HG03064 (cell line): Measurements from ENCODE around the gene TTYH3.
"Not testable (repeated sequence)": the region's sequence is repeated elsewhere in the genome, so short reads cannot be mapped to it uniquely, and the experiment has no call there.

Experiments used
- ATAC-seq: cut with Tn5 transposase; IDR thresholded peaks from one replicate; pipeline ENCODE4 v1.9.1; 2021; ENCODE audit warnings: low read depth; ENCODE audit not compliant: unreplicated experiment

The TTYH3 gene

DNA sequence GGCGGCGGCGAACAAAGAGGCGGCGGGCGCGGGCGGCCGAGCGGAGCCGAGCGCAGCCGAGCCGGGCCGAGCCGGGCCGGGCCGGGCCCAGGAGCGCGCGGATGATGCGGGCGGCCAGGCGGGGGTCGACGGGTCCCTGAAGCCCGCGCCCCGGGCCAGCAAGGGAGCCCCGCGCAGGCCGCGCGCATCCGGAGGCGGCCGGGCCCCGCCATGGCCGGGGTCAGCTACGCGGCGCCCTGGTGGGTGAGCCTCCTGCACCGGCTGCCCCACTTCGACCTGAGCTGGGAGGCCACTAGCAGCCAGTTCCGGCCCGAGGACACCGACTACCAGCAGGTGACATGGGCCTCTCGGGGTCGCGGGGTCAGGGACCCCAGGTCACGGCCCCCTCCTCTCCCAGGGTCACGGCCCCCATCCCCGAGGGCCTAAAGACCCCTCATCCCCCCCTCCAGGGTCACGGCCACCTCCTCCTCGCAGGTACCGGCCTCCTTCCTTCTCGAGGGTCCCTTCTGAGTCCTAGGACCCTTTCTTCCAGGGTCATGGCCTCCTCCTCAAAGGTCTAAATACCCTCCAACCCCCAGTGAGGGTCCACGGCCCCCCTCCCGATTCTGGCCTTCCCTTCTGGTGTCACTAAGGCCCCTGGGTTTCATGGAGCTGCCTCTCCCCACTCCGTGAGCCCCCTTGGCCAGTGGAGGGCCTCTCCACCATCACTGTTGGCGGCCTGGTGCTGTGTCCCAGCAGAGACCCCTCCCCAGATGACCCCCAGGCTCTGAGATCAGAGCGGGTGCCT lies at the start of gene TTYH3:
Gene TTYH3, plus strand, starts transcription at position 41 of the 787 bp plus-strand sequence. Its CDS starts 170 bp downstream, at position 211.
- ATAC-seq = peak; percentile 33

DNA sequence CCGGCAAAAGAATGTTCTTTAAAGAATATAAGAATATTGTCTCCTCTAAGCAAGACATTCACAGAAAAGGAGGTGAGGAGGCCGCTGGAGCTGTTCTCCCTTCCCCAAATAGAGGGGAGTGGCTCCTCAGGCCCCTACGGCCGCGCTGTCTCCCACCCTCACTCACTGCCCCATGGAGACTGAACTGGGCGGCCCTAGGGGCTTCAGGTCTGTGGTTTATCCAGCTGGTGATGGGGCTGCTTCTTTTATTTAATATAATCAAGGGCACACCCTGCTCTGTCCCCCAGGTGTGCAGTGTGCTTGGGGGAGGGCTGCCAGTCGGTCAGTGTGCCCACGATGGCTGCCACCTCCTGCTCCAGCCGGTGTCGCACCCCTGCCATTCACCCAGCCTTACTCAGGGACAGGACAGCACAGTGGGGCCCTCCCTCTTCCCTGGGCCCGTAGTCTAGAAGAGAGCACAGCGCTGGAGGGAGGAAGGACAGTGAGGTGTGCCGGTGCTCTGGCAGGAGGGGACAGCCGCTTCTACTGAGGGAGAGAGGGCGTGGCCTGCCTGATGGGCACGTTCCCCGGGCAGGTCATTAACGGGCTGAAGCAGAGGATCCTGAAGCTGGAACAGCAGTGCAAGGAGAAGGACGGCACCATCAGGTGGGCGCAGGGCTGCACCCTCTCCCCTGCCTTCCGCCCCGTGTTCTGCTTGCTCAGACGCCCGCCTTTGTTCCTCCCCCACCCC lies 49.6 kb upstream of the TTYH3 start:
- no peak for ATAC-seq

DNA sequence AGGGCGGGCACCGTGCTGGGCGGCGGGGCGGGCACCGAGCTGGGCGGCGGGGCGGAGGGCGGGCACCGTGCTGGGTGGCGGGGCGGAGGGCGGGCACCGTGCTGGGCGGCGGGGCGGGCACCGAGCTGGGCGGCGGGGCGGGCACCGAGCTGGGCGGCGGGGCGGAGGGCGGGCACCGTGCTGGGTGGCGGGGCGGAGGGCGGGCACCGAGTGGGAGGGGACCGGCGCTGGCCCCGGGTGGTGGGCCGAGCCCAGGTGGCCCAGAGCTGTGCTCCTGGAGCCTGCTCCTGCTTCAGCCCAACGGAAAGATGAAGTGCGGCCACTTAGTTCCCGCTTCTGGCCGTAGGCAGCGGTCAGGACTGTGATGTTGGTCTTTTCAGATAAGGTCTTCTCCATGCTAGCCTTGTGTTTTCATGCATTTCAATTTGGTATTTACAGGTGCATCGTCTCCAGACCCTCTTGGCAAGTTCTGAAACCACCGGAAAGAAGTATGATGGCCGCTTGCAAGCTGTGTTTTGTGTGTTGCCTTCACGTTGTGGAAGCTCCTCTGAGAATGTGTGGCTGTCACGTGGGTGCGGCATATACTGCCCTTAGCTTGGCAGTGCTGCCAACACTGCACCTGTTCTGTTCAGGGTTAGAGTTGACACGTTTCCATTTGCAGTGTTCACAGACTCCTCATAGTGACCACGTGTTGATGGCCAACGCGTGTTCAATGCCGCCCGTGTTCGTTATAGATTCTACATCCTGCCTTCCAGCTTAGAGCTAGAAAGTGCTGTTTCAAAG lies 47.8 kb upstream of the TTYH3 start:
- ATAC-seq = no peak

DNA sequence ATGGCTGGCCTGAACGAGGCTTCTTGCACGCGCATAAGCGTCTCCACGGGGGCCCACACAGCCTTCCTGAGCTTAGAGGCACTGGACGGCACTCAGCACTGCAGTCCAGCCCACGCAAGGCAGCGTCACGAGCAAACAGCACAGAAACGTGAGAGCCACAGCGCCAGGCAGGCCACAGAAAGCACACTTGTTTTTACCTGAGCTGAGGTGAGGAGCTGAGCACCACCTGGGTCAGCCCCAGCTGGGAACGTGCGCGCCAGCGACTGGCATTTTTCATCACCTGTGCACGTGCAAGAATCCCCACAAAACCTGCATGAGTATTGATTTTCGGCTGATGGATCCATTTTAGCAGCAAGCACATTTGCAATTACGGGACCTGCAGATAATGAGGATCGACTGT lies 46.3 kb upstream of the TTYH3 start:
- no peak for ATAC-seq

DNA sequence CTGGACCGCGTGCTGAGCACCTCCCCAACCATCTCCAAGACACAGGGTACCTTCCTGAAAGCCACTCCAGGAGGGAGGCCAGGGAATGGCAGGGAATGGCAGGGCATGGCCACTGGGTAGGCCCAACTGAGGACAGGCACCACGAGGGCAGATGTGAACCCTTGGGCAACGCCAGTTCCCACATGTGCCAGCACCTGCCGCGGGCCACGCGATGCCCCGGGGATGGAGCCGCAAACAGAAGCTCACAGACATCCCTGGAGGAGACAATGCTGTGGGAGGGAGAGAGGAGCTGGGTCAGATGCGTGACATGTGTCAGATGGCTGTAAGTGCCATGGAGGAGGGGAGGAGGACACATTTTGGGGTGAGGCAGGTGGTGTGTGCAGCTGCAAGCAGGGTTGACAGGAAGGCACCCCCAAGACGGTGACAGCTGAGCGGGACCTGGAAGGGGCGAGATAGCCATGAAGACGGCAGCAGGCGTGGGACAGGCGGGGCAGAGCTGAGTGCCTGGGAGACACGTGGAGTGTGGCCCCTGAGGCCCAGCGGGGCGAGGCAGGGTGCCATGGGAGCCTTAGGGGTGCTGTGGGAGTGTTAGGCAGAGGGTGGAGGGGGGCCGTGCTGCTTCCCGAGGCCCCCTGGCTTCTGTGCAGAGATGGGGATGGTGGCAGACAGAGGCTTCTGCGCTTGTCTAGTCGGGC lies 45.3 kb upstream of the TTYH3 start:
- ATAC-seq = no peak

DNA sequence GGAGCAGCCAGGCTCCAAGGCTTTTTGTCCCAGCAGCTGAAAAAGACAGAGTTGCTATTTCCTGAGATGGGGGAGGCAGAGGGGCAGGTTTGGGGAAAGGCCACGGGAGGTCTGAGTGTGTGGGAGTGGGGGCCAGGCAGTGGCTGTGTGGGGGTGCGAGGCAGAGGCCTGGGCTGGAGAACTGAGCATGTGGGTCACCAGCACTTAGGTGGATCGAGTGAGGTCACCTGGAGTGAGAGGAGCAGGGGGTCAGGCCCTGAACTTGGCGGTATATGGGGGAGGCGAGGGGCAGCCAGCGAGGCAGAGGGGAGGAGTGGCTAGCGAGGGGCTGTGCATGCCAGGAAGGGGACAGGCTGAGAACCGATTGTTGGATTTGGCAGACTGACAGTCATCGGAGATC lies 44.7 kb upstream of the TTYH3 start:
- ATAC-seq = no peak

GRCh38 chr7:2587778-2588177 lies 44.0 kb upstream of the TTYH3 start:
- ATAC-seq = no peak

GRCh38 chr7:2589341-2589740 lies 42.4 kb upstream of the TTYH3 start:
- no peak for ATAC-seq

DNA sequence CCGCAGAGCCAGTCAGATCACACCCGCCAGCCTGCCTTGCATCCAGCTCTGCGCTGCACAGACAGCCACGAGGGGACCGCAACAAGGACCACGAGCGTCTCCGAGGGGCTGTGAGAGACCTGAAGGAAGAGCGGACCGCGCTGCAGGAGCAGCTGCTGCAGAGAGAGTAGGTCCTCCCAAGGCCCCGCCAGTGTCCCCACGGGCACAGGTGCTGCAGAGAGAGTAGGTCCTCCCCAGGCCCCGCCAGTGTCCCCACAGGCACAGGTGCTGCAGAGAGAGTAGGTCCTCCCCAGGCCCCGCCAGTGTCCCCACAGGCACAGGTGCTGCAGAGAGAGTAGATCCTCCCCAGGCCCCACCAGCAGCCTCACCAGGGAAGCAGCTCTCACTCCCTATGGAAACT lies 41.8 kb upstream of the TTYH3 start:
- not testable (repeated sequence) for ATAC-seq

DNA sequence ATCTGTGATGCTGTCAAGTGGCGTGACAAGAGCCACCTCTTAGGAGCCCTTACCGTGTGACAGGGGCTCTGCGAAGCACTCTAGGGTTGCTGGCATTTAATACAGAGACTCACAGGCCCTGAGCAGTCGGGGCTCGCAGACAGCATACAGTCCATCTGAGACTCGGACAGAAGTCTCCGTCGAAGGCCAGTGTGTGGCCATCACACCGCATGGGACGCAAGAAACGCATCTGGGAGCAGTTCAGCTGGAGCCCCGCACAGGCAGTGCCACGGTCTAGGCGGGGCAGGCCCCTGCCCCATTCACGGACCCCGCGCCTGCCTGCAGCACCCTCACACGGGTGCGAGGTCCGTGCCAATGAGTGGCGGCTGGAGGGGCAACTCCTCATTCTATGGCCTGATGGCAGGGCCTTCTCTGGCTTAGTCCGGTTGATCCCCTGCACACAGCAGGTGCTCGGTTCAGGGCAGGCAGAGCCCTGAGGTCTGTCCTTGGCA lies 39.4 kb upstream of the TTYH3 start:
- no peak for ATAC-seq

GRCh38 chr7:2593036-2593727 lies 38.6 kb upstream of the TTYH3 start:
- ATAC-seq = no peak

DNA sequence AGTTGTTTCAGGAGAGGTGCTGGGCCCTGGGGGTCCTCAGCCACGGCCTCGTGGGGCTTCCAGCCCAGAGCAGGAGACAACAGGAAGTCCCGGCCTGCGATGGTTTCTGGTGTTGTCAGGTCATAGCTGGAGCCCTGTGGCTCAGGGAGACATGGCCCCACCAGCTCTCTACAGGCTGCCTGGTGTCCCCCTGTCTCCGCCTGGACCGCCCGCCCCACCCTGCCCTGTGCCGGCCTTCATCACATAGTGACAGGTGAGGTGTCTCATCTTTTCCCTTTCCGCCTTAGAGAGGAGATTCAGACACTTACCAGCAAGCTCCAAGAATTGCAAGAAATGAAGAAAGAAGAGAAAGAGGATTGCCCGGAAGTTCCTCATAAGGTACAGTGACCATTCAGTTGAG lies 37.2 kb upstream of the TTYH3 start:
- ATAC-seq = no peak

DNA sequence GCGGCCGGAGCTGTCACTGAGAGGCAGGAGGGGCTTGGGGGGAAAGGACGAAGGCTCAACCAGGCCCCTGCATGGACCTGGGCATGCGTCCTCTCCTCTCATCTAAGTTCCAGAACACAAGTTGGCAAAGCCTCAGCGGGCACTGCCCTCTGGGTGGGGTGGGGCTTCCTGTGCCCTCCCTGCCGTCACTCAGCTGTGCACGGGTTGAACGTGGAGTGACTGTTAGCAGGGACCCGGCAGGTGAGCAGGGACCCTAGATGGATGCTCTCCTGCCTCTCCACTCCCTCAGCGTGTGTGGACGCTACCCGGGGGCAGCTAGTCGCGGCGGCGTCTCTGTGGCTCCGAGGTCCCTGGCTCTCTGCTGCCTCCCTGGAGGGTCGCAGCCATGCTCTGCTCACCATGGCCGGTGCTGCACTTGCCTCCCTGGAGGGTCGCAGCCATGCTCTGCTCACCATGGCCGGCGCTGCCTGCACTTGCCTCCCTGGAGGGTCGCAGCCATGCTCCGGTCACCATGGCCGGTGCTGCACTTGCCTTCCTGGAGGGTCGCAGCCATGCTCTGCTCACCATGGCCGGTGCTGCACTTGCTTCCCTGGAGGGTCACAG lies 36.4 kb upstream of the TTYH3 start:
- ATAC-seq = no peak

DNA sequence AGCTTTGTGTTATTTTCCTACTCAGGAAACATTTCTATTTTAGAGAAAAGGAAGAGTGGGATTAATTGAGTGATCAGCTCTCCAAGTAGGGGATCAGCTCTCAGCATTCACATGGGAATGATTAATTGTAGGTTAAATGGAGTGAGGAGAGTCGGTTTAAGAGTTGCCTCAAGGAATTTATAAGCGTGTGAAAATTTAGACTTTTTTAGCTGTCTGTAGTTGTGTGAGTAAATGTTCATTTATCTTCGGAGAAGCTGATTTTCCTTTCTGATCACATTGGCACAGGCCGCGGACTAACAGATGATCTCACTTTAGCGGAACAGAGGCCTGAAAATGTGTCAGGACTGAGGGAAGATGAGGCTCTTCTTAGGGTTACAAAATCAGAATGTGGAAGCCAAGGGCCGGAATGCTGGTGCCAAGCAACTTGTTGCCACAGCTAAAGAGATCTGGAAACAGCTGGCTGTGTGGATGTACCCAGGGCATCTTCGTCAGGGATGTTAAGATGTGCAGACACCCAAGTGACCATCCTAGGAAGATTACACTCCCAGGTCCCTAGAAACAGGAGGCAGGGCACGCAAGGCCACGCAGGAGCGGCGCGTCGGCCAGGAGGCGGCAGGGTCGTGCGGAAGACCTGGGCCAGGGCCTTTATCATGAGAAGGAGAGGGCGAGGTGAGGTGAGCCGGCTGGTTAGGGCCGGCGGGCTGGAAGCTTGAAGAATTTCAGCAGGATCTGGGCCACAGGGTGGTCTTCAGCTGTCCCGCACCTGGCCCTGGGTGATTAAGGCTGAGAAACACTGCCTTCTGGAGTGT lies 35.1 kb upstream of the TTYH3 start:
- ATAC-seq = no peak

DNA sequence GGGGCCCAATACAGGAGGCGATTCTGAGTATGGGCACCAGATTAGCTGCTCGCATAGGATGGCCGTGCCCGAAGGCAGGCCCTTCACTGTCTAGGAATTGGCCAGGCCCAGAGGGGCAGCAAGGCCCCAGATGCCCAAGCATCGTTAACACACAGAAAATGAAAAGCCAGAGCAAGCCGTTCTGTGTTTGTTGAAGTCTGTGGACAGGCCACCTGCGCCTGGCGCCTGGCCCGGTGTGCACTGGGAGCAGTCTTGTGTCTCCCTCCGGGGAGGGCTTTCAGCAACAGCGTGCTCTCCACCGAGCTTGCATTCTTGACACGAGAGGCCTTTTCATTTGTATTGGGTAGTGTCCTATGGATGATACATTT lies 34.5 kb upstream of the TTYH3 start:
- ATAC-seq = no peak

GRCh38 chr7:2598154-2598823 lies 33.5 kb upstream of the TTYH3 start:
- ATAC-seq = no peak

GRCh38 chr7:2601065-2601464 lies 30.7 kb upstream of the TTYH3 start:
- no peak for ATAC-seq

- no peak for ATAC-seq
Observed at GRCh38 chr7:2601907-2602306, 29.9 kb upstream of the TTYH3 start.
